Measurements from ENCODE around the gene TENT5A. TPM values are rescaled to one million over a fixed set of nuclear protein-coding genes. Genes with fewer than 3 reads are reported as not detected.
"Not testable (repeated sequence)": the region's sequence is repeated elsewhere in the genome, so short reads cannot be mapped to it uniquely, and the experiment has no call there.

Gene TENT5A
- total RNA-seq, 1 experiment from 2014 or later: 1.7 TPM

DNA sequence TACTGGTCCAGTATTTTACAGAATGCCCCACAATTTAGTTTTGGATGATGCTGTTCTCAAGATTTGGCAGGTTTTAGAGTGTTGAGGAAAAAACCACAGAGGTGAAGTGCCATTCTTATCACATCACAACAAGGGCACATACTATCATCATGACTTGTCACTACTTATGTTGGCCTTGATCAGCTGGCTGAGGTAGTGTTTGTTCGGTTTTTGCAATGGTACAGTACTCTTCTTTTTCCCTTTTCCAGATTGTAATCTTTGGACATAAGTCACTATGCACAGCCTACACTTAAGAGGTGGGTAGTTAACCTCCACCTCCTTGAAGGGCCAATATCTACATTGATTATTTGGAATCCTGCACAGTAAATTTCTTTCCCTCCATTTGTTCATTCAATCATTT lies 8.8 kb downstream of the TENT5A start:
- ChIA-PET POLR2A (no interaction called here), CTCF (no interaction called here)
- no TSS peak for BruUV-seq (replicated peaks)

DNA sequence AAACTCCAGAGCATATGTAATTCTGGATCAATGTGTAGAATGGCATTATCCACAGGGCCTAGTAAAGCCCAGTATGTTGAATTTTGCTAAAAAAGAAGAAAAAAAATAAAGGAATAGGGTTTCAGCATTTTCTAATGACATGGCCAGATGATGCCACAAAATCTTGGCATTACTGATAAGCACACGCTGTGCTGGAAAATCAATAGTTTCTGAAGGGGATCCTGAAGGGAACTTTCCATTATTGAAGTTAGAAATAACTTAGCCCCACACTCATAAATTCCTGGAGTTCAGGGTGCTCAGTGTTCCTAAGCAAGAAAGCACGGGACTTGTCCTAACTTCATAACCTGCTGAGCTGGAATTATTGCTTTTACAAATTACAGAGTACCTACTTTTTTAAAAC lies 10.8 kb downstream of the TENT5A start:
- H3K4me1 ChIP-seq (ENCODE audit: control insufficient read depth, insufficient read depth, low read length): no peaks in the 10 kb centered on the region
- H3K4me3 ChIP-seq (ENCODE audit: low read depth in 2 of 2, low read length in 2 of 2): no peak overlapping the region
- H3K9me3 ChIP-seq (ENCODE audit: control insufficient read depth, insufficient read depth, low read depth, low read length): no peaks in the 10 kb centered on the region
- TF ChIP-seq, protein P1, sequence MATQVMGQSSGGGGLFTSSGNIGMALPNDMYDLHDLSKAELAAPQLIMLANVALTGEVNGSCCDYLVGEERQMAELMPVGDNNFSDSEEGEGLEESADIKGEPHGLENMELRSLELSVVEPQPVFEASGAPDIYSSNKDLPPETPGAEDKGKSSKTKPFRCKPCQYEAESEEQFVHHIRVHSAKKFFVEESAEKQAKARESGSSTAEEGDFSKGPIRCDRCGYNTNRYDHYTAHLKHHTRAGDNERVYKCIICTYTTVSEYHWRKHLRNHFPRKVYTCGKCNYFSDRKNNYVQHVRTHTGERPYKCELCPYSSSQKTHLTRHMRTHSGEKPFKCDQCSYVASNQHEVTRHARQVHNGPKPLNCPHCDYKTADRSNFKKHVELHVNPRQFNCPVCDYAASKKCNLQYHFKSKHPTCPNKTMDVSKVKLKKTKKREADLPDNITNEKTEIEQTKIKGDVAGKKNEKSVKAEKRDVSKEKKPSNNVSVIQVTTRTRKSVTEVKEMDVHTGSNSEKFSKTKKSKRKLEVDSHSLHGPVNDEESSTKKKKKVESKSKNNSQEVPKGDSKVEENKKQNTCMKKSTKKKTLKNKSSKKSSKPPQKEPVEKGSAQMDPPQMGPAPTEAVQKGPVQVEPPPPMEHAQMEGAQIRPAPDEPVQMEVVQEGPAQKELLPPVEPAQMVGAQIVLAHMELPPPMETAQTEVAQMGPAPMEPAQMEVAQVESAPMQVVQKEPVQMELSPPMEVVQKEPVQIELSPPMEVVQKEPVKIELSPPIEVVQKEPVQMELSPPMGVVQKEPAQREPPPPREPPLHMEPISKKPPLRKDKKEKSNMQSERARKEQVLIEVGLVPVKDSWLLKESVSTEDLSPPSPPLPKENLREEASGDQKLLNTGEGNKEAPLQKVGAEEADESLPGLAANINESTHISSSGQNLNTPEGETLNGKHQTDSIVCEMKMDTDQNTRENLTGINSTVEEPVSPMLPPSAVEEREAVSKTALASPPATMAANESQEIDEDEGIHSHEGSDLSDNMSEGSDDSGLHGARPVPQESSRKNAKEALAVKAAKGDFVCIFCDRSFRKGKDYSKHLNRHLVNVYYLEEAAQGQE (IDR thresholded peaks at IDR 0.05; ENCODE audit: insufficient read depth in 1 of 2, low read depth in 2 of 2, low read length in 1 of 2): no peak
- TF ChIP-seq SIN3A (IDR thresholded peaks at IDR 0.05; ENCODE audit: borderline replicate concordance, insufficient read depth, low read depth, low read length): no peak
- TF ChIP-seq, protein P2, sequence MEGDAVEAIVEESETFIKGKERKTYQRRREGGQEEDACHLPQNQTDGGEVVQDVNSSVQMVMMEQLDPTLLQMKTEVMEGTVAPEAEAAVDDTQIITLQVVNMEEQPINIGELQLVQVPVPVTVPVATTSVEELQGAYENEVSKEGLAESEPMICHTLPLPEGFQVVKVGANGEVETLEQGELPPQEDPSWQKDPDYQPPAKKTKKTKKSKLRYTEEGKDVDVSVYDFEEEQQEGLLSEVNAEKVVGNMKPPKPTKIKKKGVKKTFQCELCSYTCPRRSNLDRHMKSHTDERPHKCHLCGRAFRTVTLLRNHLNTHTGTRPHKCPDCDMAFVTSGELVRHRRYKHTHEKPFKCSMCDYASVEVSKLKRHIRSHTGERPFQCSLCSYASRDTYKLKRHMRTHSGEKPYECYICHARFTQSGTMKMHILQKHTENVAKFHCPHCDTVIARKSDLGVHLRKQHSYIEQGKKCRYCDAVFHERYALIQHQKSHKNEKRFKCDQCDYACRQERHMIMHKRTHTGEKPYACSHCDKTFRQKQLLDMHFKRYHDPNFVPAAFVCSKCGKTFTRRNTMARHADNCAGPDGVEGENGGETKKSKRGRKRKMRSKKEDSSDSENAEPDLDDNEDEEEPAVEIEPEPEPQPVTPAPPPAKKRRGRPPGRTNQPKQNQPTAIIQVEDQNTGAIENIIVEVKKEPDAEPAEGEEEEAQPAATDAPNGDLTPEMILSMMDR (IDR thresholded peaks at IDR 0.05): no peak
- TF ChIP-seq POLR2AphosphoS5 (IDR thresholded peaks at IDR 0.05; ENCODE audit: low read depth, low read length): no peak
- TF ChIP-seq TCF7L2 (IDR thresholded peaks at IDR 0.05; ENCODE audit: low read depth, low read length): no peak
- ATAC-seq: no peak
- in situ Hi-C loops (cut with HindIII; ENCODE audit: low pct_unique_long_range_greater_than_20kb, low sequenced_read_pairs) (no loop called here), intact Hi-C loops (cut with micrococcal nuclease; ENCODE audit: unreplicated experiment) (no loop called here)
- BruUV-seq (replicated peaks): no TSS peak
- DNase-seq (ENCODE audit: low read depth, low spot score): no peak
- no peak overlapping the region for H3K27ac ChIP-seq (ENCODE audit: low read length)
- POLR2A ChIA-PET: no interaction called here
- no peaks in the 10 kb centered on the region for H3K36me3 ChIP-seq (ENCODE audit: control insufficient read depth, insufficient read depth, low read length)
- CTCF ChIA-PET: no interaction called here
- H3K27me3 ChIP-seq (ENCODE audit: control insufficient read depth, insufficient read depth, low read length): no peaks in the 10 kb centered on the region

More for the DNA sequence above, 8.8 kb downstream of the TENT5A start:
- TF ChIP-seq SIN3A (IDR thresholded peaks at IDR 0.05; ENCODE audit: borderline replicate concordance, insufficient read depth, low read depth, low read length): no peak
- TF ChIP-seq, protein P2 (IDR thresholded peaks at IDR 0.05): no peak
- TF ChIP-seq POLR2AphosphoS5 (IDR thresholded peaks at IDR 0.05; ENCODE audit: low read depth, low read length): no peak
- TF ChIP-seq TCF7L2 (IDR thresholded peaks at IDR 0.05; ENCODE audit: low read depth, low read length): no peak
- TF ChIP-seq, protein P1 (IDR thresholded peaks at IDR 0.05; ENCODE audit: insufficient read depth in 1 of 2, low read depth in 2 of 2, low read length in 1 of 2): no peak
- in situ Hi-C loops (cut with HindIII; ENCODE audit: low pct_unique_long_range_greater_than_20kb, low sequenced_read_pairs) (no loop called here), intact Hi-C loops (cut with micrococcal nuclease; ENCODE audit: unreplicated experiment) (no loop called here)
- DNase-seq (ENCODE audit: low read depth, low spot score) (no peak), ATAC-seq (no peak)
- no peak overlapping the region for H3K4me3 ChIP-seq (ENCODE audit: low read depth in 2 of 2, low read length in 2 of 2)
- H3K9me3 ChIP-seq (ENCODE audit: control insufficient read depth, insufficient read depth, low read depth, low read length): no peaks in the 10 kb centered on the region
- no peaks in the 10 kb centered on the region; the same call in 1 of the 2 replicates for H3K27me3 ChIP-seq (ENCODE audit: control insufficient read depth, insufficient read depth, low read length)
- no peak overlapping the region for H3K27ac ChIP-seq (ENCODE audit: low read length)
- no peaks in the 10 kb centered on the region for H3K36me3 ChIP-seq (ENCODE audit: control insufficient read depth, insufficient read depth, low read length)
- H3K4me1 ChIP-seq (ENCODE audit: control insufficient read depth, insufficient read depth, low read length): no peaks in the 10 kb centered on the region

DNA sequence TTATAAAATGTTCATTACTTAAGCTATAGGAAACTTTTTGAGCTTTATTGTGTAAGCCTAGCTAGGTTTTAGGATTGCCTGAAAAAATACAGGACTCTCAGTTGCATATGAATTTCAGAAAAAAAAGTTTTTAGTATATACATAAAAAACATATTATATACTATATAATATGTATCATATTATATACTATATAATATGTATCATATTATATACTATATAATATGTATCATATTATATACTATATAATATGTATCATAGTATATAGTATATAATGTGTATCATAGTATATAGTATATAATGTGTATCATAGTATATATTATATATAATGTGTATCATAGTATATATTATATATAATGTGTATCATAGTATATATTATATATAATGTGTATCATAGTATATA lies 11.9 kb downstream of the TENT5A start:
- ATAC-seq; H3K36me3 ChIP-seq (ENCODE audit: control insufficient read depth, insufficient read depth, low read length); intact Hi-C loops (cut with micrococcal nuclease; ENCODE audit: unreplicated experiment); H3K9me3 ChIP-seq (ENCODE audit: control insufficient read depth, insufficient read depth, low read depth, low read length); H3K27me3 ChIP-seq (ENCODE audit: control insufficient read depth, insufficient read depth, low read length); in situ Hi-C loops (cut with HindIII; ENCODE audit: low pct_unique_long_range_greater_than_20kb, low sequenced_read_pairs); BruUV-seq (replicated peaks); POLR2A ChIA-PET; CTCF ChIA-PET; DNase-seq (ENCODE audit: low read depth, low spot score); H3K4me3 ChIP-seq (ENCODE audit: low read depth in 2 of 2, low read length in 2 of 2); H3K27ac ChIP-seq (ENCODE audit: low read length); H3K4me1 ChIP-seq (ENCODE audit: control insufficient read depth, insufficient read depth, low read length): not testable (repeated sequence)

All from Panc1 (cell line).